HG03097 (cell line): Measurements from ENCODE around the gene DLGAP1.

Source experiments
- ATAC-seq: cut with Tn5 transposase; IDR thresholded peaks from one replicate; pipeline ENCODE4 v1.9.1; 2021; ENCODE audit not compliant: unreplicated experiment, low FRiP score

The DLGAP1 gene

DNA sequence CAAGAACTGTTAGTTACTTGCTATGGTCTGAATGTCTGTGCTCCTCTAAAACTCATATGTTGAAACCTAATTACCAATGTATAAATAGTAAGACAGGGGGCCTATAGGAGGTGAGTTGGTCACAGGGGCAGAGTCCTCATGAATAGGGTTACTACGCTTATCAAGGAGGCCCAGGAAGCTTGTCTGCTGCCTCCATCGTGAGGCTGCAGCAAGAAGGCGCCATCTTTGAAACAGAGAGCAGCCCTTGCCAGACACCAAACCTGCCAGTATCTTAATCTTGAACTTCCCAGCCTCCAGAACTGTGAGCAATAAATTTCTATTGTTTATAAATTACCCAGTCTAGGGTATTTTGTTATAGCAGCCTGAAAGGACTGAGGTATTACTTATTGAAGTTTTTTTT is 926.0 kb downstream of the DLGAP1 start:
- ATAC-seq = no peak

DNA sequence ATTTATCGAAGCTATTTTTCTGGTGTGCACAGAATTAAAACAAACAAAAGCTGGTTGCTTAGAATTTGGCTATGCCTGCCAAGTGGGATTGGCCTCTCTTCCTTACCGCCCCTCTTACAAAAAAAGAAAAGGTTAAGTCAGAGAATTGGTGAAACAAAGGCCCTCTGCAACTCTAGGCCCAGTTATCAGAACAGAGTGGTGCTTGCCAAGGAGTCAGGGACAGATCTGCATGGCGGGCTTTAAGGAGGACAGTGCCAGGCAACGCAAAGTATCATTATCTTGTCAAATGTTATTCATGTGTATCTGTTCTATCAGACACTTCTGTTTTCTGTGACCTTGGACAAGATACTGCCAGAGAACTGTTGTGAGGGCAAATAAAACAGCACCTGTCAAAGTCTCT is 926.9 kb downstream of the DLGAP1 start:
- ATAC-seq = no peak

DNA sequence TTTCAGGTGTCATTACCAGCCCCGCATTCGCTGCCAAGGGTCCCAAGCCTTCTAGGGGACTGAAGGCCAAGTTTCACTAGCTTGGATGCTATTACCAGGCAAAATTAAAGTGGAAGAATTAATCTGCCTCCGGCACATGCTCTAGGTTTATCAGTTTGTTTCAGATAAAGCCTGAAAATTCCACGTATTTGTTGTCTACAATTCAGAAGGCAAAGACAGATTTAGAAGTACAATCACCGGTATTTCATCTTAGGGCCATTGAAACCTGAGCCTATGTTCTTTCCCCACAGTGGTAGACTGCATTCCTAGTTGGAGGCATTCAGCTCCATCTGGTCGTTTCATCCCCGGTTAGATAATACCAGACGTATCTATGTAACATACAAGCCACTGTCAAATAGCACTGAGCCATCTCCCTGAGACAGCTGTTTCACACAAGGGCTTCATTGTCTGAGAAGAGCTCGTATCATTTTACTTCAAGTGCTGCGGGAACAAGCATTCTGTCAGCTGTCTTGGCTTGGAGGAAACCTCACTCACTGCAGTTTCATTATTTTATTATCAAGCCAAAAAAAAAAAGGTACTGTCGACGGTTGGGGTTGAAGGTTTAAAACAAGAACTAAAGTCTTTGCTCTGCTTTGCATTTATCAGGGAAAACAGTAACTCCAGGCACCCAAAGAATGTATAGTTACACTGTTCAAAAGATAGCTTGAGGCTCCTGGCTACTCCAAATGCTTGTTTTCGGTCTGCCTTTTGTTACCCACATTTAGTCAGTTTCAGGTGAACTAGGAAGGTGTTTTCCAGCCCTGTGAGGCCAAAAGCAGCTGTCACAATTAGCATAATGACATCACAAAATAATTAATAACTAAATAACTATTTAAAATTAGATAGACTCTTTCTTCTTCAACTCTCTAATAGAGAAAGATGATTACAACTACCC is 928.4 kb downstream of the DLGAP1 start:
- ATAC-seq = no peak

DNA sequence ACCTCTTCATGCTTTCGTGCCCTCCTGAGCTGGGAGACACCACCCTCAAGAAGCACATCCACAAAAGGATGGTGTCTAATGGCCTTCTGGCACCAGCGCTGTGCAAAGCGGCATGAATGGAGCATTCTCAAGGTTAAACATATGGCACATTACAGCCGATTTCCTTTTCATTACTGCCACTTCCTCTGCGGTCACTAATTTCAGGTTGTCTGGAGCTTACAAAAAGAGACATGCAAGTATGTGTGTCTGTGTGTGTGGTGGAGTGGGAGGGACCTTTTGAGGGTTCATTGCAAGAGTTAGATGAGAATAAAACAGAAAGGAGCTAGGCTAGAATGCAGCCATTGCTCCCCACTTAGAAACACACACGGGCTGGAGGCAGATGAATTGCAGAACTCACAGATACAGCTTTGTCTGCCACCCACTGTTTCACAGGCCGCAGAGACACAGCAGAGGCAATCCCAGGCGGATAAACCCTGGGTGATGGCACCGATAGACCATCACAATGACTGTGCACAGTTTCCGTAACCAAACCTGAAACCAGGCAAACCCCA is 929.2 kb downstream of the DLGAP1 start:
- ATAC-seq = peak; percentile 62

DNA sequence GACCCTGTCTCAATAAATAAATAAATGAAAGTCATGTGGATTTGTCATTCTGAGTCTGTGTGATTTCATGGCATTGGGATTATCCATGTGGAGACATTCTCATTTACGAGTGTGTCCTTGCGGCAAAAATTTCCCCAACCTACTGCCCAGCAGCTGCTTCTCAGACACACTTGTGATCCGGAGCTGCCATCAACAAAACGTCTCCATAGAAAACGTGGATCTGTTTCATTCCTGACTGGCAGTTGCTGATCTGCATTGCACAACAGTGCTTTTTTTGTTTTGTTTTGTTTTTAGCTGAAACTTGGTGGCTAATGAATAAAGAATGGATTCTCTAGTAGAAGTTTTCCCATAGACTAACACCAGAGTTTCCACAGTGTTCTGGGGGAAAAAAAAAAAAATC is 930.4 kb downstream of the DLGAP1 start:
- ATAC-seq = no peak

DNA sequence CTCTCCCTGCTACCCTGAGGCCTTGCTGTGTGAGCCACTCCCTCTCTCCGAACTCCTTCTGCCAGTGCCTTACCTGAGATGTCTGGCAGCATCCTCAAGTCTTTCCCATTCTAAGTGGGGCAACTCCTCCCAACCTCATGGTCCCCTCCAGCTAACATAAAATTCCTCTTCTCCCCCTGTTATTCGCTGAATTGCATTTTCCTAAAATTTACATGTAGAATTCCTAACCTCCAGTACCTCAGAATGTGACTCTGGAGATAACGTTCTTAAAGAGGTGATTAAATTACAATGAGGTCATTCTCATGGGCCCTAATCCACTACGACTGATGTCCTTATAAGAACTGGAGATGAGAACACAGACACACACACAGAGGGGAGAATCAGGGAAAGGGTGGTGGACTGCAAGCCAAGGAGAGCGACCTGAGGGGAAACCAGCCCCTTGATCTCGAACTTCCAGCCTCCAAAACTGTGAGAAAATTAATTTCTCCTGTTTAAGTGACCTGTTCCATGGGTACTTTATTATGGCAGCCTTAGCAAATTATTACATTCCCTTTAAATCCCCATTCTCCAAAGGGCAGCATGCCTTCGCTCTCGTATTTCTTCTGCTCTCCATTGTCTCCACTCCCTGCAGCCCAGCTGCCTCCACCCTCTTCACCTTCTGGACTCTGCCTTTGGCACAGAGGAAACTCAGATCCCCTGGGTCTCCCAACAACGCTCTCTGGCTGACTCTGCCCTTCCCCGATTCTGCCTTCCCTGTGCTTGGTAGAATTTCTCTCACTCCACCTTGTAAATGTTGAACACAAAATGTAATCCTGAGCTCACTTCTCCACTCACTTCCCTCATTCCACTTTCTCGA is 934.6 kb downstream of the DLGAP1 start:
- ATAC-seq = no peak

DNA sequence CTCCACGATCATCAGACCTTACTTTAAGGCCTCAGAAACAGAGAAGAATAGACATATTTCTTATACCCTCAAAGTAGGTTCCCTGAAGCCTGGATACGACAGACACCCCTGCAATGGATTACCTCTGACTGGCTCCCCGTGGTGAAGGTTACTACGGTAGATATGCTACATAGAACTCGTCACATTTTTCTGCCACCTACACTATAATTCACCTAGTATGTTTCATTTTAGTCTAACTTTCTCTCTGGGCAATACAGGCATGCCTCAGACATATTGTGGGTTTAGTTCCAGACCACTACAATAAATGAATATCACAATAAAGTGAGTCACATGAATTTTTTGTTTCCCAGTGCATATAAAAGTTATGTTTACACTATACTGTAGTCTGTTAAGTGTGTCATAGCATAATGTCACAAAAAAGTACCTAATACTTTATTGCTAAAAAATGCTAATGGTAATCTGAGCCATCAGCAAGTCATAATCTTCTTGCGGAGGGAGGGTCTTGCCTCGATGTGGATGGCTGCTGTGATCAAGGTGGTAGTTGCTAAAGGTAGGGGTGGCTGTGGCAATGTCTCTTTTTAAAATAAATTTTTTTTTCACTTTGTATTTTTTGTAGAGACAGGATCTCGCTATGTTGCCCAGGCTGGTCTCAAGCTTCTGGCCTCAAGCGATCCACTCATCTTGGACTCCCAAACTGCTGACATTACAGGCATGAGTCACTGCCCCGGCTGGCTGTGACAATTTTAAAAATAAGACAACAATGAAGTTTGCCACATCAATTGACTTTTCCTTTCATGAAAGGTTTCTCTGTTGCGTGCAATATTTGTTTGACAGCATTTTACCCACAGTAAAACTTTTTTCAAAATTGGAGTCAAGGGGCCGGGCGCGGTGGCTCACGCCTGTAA is 940.5 kb downstream of the DLGAP1 start:
- no peak for ATAC-seq

DNA sequence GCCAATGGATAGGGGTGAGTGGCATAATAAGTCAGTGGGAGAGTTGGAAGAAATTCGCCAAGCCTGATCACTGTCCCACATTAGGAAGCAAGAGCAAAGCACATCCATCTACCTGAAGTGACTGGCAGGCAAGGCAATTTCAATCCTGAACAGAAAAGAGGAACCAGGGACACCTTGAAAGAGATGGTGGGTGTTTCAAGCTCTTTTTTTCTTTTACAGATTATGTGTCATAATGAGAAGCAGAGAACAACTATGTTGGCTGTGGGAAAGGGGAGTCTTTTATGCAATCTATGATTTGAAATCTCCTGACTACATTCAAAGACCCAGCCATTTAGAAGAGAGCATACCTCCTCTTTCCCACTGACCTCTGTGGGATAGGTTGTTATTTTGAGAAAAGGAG is 941.6 kb downstream of the DLGAP1 start:
- no peak for ATAC-seq

DNA sequence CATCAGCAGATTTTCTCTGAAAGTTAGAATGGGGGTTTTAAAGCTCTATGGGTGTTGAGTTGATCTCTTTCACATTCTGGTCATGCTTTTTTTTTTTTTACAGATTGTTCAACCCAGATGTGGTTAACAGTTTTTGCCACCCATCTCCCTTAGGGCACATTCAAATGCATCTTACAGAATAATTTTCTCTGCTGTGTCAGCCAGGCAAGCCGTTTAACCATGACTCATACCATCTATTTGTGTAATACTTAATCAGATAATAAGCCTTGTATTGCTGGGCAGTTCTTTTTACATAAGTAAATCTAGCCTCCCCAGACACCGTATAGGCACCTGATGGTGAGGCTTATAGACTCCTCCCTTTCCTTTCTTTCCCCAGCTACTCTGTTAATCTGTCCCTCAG is 943.1 kb downstream of the DLGAP1 start:
- peak; percentile 50 for ATAC-seq

DNA sequence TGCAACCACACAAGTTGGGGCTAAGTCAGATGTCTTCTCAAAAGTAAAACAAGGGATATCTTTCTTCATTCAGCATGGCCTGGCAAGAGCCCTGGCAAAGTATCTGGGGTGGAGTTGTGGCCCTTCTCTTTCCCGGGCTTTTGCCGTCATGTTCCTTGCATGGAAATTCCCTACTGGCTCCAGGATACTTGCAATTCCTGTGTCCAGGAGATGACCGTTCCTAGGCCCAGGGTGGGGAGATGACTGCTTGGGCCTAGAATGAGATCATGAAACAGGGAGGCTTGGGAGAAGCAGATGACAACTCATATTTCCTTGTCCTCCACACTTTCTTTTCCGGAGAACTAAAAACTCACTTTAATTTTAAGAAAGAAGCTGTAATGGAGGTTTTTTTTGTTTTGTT is 944.2 kb downstream of the DLGAP1 start:
- ATAC-seq = no peak

DNA sequence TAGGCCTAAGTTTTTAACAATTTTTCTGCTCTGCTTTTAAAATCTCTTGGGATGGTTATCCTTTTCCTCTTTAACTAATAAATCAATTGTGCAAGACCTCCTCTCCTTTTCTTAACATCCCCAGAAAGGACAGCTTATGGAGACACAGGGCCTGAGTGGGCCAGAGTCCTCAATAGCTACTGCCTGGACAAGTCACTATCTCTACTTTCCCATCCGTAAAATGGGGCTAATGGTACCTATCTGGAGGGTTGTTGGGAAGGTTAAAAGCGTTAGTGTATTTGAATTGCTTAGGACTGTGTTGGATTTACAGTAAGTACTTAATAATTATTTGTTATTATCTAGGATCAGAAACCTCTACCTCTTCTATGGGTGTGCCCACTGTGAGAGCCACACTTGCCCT is 945.1 kb downstream of the DLGAP1 start:
- no peak for ATAC-seq

DNA sequence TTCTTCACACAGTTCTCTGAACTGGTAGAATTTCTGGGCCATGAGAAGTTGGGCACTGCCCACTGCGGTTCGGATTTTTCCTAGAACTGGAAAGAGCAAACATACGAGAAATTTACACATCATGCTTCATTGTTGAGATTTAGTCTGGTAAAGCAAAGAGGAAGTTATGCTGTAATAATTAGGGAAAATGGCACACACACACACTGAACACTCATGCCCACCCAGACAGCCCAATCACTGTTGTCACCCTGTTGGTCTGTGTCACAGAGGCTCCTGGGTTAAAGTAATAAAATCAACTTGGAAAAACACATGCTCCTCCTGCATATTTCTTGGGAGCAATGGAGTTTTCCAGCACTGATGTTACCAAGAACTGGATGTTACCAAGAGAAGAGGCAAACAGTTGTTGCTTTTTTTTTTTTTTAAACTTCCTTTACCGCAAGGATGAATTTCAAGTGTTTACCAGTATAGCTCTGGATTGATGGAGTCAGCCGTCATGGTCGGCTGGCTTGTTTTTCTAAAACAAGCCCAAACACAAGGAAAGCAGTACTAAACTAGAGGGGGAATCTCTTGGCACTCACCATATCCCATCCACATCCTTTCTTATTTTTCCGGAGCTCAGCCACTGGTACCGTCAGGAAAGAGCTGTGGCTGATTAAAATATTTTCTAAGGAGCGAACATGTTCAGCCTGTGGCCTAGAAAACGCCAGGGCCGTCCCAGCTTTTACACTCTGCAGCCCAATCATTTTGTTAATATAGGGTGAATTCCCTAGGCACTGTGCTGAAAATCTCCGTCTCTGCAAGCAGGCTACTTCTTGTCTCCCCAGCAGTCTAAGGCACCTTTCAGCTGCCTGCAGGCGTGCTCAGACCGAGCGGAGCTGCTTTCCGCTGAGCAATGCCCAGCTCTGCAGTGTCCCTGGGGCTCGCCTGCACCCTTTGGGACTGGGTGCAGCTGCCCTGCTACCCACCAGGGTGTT is 946.2 kb downstream of the DLGAP1 start:
- ATAC-seq = no peak

DNA sequence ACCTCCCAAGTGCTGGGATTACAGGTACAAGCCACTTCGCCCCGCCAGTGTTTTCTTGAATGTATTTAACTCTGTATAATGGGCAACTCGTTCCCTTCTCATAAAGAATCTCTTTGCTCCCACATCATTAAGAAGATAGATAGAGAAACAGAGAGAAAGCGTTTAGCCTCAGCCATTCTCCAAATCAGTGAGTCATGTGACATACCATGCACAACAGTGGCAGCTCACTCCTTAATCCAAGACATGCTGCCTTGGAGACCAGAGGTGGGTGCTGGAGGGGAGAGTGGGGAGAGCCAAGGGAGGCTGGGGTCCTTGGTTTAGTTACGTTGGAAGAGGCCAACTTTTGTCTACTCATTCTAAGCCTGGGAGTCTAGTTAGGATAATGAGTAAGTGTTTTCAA is 950.5 kb downstream of the DLGAP1 start:
- ATAC-seq = no peak

DNA sequence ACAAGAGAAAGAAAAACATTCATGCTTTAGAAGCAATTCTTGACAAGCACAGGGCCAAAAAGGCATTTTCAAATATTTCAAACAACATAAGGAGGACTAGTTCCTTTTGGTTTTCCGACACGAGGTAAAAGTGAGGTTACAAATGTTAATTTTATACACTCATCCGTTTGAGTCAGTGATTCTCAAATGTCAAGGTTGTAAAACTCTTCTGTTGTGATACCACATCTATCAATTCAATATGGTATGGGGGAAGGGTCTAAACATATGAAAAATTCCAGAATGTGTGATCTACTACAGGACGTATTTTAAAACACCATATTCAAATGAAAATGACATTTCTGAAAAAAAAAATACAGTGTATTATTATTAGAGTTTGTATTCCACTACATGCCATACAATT is 952.5 kb downstream of the DLGAP1 start:
- no peak for ATAC-seq

DNA sequence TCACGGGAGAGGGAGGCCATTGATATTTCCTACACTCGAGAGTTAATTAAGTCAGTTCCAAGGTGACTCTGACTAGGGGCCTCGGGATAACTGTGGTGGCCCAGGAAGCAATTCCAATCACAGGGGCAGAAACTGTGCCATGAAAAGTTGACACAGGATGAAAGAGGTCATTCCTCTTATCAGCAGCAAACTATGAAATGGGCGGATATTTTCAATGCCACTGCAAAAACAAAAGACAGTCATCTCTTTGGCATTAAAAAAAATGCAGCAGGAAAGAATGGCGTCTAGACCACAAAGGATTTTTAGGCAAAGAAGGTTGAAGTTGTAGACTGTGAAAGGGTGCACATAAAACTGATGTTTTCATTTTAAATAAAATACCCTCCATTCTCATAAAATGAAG is 955.1 kb downstream of the DLGAP1 start:
- ATAC-seq = no peak

DNA sequence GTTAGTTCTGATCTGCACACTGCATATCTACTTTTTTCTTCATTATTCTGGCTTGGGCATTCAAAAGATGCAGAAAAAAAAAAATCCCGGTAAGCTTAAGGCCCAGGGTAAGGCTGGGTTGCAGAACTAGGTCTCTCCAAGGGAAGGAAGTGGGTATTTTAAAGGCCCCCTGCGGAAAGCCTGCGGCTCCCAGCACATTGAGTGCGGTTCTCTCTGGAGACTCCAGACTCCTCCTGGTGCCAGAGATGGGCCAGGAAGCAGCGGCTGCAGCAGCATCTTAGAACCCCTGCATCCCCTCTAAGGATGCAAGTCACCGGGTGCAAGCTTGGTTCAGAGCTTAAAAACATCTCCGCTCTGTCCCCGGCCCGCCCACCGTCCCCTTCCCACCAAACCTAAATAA is 955.6 kb downstream of the DLGAP1 start:
- no peak for ATAC-seq

DNA sequence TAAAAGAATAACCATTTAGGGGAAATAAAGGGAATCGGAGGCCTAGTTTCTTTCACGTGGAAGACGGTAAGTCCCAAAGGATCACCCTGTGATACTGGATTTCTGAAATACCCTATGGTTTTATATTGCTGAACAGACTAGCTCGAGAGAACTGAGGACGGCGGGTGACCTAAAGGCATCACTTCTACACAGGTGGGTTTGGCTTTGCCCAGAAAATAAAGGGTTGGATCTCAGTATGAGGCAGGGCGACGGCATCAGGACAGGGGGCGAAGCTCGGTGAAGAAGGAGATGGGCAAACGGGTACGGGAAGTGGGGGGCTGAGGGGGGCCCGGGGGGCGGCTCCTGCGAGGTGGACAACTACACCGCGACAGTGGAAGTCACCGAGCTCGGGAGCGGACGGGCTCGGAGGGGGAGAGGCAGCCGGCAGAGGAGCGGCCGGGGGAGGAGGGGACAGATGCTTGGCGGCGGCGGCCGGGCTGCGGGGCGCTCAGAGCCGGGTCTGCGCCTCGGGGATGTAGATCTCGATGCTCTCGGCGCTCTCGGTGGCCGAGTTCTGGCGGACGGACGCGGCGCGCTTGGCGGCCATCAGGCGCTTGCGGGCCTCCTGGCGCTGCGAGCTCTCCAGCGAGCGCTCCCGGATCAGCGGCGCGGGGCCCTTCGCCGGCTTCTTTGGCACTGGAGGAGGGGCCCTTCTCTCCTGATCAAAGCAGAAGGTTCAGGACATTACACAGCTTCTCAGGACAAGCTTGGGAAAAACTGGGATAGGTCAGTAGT is 956.2 kb downstream of the DLGAP1 start:
- no peak for ATAC-seq

DNA sequence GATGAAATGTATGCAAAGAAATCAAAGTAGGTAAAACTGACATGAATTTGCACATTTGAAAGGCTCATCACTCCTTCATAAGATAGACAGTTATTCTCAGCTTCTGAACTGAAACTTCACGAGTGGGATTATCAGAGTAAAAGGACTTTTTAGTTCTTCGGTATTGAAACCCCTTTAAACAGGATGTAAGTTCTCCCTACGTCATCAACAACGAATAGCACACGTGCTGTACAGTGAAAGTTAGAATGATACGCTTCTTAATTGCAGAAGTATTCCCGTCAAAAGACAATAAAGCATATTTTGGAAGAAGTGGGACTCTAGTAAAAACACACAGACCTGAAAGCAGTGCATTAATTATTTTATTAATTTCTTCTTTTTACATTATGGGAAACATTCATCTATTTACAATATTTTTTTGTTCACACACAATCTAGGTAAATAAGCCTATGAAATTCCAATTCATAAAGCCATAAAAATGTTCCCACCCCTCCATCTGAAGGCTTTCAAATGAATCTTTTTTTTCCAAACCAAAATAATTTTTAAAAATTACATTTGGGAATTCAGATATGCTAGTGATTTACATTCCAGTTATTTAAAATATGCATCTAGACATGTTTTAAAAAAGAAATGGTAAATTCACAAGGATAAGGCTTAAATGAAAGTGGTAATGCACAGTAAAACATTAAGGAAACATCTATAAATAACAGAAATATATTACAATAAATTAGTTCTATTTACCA is 959.2 kb downstream of the DLGAP1 start:
- ATAC-seq = no peak
